GM18505 (cell line): ENCODE results near the gene B3GNT3.

ENCODE experiments used
- ATAC-seq: cut with Tn5 transposase; IDR thresholded peaks from one replicate; pipeline ENCODE4 v1.9.1; 2021; ENCODE audit not compliant: unreplicated experiment
- POLR2A ChIP-seq: IDR thresholded peaks from 4 replicates; pipeline ENCODE4 v1.6.1; 2011; ENCODE audit warnings: borderline replicate concordance; ENCODE audit not compliant: insufficient read depth, insufficient read length; ENCODE audit errors: extremely low read depth

Gene B3GNT3

DNA sequence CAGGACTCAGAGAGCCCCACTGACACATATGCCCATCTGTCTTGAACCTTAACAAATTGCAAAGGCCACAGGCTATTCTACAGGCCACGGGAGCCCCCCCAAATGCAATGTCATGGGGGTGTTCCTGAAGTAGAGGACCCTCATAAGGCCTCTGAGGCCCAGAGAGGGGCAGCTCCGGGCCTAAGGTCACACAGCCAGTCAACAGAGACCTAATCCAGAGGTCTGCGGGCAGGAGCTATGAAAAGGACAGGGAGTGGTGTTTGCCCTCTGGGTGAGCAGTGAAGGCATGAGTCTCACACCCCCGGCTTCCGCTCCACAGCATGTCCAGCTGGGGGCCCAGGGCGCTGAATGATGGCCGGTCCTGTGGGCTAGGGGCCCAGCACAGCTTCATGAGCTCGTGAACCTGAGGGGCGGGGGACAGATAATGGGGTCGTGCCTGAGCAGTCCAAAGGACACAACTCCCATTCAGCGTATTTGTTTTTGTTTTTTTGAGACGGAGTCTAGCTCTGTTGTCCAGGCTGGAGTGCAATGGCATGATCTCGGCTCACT, 31.6 kb downstream of the B3GNT3 start:
- ATAC-seq: no peak
- TF ChIP-seq POLR2A: no peak

GRCh38 chr19:17829855-17830566, 35.1 kb downstream of the B3GNT3 start:
- TF ChIP-seq POLR2A: no peak
- no peak for ATAC-seq

- no peak for ATAC-seq
- TF ChIP-seq POLR2A: no peak
These were observed 35.9 kb downstream of the B3GNT3 start for GRCh38 chr19:17830567-17831418.

- ATAC-seq: no peak
- TF ChIP-seq POLR2A: no peak
These were observed 36.5 kb downstream of the B3GNT3 start for GRCh38 chr19:17831419-17831888.

DNA sequence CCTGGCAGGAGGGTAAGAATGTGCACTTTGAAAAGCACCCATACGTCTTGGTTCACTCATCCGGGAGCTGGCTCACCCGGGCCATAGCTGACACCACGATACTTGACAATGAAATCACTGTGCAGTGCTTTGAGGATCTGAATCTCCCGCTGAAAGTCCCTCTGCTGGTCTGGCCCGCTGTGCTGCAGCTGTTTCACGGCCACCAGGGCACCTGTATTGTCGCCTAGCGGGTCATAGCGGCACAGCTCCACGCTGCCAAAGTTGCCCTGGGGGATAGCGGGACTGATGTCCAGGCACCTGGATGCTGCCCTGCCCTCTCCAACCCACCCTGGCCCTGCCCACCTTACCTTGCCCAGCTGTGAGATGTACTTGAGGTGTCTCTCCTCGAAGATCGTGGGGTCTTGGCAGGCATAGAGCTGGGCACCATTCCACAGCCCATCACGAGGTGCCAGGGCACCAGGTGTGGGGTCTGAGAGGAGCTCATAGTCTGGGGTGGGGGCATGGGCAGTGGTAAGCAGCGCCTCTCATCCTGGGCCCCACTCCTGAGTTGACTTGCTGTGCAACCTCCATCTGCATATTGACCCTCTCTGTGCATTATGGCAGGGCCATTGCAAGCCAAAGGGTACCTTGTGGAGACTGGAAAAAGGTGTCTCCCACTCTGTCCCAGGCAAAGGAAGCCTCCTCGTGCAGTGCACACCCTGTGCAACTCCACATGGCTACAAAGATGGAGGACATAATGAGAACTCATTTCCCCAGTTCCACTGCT, 37.7 kb downstream of the B3GNT3 start:
- no peak for ATAC-seq
- TF ChIP-seq POLR2A: no peak

DNA sequence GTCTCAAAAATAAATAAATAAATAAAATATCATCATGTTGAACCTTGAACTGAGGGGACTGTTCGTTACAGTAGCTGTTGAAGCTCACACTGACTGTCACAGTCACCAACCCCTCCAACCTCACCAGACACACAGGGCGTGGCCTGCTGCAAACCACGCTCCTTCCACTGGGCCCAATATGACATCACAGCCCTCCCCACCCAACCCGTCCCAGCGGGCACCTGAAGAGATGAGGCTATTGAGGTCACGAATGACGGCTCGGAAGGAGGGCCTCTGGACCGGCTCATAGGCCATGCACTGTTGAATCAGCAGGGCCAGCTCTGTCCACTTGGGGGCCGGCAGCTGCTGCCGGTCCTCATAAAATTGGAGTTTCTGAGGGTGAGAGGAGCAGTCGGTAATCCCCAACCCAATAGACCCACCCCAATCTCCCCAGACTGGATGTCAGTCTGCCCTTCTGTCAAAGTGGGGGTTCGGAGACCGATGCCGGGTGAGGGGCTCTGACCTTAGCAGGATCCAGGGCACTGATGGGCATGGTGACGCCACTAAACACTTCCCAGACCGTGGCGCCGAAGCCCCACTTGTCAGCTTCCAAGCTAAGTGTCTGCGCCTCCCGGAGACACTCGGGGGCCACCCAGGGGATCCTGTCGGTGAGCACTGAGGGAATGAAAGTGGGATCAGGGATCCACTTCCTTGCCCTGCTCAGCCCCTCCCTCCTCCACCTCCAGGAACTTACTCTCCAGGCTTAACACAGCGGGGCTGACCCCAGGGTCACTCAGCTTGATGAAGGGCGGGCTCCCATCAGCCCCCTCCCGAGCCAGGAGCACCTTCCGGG, 39.6 kb downstream of the B3GNT3 start:
- no peak for ATAC-seq
- no peak for TF ChIP-seq POLR2A

GRCh38 chr19:17835182-17836006, 40.5 kb downstream of the B3GNT3 start:
- TF ChIP-seq POLR2A: no peak
- ATAC-seq: no peak

- TF ChIP-seq POLR2A: no peak
- ATAC-seq: no peak
These were observed 41.6 kb downstream of the B3GNT3 start for GRCh38 chr19:17836530-17836929.

DNA sequence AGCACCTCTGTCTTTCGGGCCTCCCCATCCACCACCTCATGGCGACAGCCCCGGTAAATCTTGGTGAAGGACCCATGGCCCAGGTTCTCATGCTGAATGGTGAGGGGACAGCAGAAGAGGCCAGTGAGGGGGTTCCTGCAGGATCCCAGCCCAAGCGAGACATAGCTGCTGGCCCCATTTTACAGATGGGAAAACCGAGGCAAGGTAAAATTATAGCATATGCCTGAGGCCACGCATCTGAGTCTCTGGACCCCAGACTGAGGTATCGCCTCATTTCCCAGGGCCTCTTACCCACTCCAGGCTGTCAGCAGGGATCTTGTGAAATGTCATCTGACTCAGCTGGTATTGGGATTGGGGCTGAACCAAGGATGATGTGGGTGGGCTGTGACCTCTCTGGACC, 43.0 kb downstream of the B3GNT3 start:
- TF ChIP-seq POLR2A: no peak
- no peak for ATAC-seq

DNA sequence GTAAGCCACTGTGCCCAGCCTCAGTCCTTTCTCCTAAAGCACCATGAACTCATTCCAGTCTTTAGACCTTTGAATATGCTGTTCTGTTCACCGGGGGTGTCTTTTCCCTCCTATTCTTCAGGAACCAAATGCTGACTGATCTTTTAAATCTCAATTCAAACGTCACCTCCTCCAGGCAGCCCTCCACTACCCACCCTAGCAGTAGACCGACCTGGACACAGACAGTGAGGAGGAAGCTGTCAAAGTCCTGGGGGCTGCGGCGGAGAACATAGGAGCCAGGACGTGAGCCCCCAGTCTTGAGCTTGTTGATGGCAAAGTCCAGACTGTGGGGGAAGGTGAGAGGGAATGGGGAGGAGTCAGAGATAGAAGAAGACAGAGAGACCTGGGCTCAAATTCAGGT, 45.1 kb downstream of the B3GNT3 start:
- TF ChIP-seq POLR2A: no peak
- no peak for ATAC-seq

DNA sequence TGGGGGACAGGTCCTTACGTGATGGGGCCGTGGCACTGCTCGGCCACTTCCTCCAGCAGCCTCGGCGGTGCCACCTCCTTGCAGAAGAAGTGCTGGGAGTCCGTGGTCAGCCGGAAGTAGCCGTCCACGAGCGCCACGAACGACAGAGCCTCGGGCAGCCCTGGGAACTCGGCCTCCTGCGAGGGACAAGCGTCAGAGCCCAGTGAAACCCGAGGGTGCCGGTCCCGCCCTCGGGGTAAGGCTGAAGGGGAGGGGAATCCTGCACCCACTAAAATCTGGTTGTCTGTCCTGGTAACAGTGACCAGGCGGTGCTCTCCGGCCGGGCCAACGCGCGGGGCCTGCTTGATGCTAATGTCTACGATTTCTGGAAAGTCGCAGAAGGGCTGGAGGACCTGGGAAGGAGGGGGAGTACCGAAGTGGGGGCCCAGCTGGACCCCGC, 46.5 kb downstream of the B3GNT3 start:
- no peak for ATAC-seq
- no peak for TF ChIP-seq POLR2A
